ENCODE measurements around the gene TGFB2. TPM values are rescaled to one million over a fixed set of nuclear protein-coding genes. Genes with fewer than 3 reads are reported as not detected.

The TGFB2 gene
- total RNA-seq, 3 donors from 2014 or later (not counting 1 experiment from before 2014, with no cell fraction given), result 0.07 TPM; not detected in 2

GRCh38 chr1:218297867-218298266 lies 47.3 kb upstream of the TGFB2 start:
- Histone ChIP-seq H3K4me3 (ENCODE audit: low read length) (no peak overlapping the region), H3K36me3 (ENCODE audit: control insufficient read depth, insufficient read depth, low read length) (peaks cover 11% of the 10 kb centered on the region), H3K4me1 (ENCODE audit: control insufficient read depth, insufficient read depth, low read length) (no peaks in the 10 kb centered on the region), H3K27me3 (ENCODE audit: control insufficient read depth, insufficient read depth, low read length) (no peaks in the 10 kb centered on the region), H3K9me3 (ENCODE audit: control insufficient read depth, insufficient read depth, low read length) (no peaks in the 10 kb centered on the region), H3K27ac (ENCODE audit: low read length) (no peak overlapping the region)
- ATAC-seq, result no peak
- Mint-ChIP-seq H3K4me1 (peaks cover 0 to 5% of the 10 kb centered on the region in 2 donors), H3K27ac (no peak overlapping the region), H3K27me3 (ENCODE audit: low read depth in 2 of 2) (no peaks in the 10 kb centered on the region), H3K4me3 (no peak overlapping the region), H3K9me3 (no peaks in the 10 kb centered on the region), H3K36me3 (no peaks in the 10 kb centered on the region)
- no peak for TF ChIP-seq CTCF (IDR thresholded peaks at IDR 0.05)
- 89% methylated on average over 1 of the region's 1 CpG for WGBS (ENCODE audit: insufficient coverage)
- intact Hi-C loops (cut with micrococcal nuclease), result no loop called here
- no peak for DNase-seq

- H3K27me3 Mint-ChIP-seq (ENCODE audit: low read depth in 2 of 2), result no peaks in the 10 kb centered on the region
- no peak overlapping the region for H3K4me3 ChIP-seq (ENCODE audit: low read length)
- no peak overlapping the region for H3K27ac ChIP-seq (ENCODE audit: low read length)
- H3K4me1 Mint-ChIP-seq, result peaks cover 0 to 5% of the 10 kb centered on the region in 2 donors
- no peaks in the 10 kb centered on the region for H3K36me3 Mint-ChIP-seq
- H3K27ac Mint-ChIP-seq, result no peak overlapping the region
- no peak overlapping the region for H3K4me3 Mint-ChIP-seq
- TF ChIP-seq CTCF (IDR thresholded peaks at IDR 0.05), result no peak
- H3K4me1 ChIP-seq (ENCODE audit: control insufficient read depth, insufficient read depth, low read length), result no peaks in the 10 kb centered on the region
- DNase-seq (no peak), ATAC-seq (no peak)
- 96% methylated on average over 4 of the region's 4 CpGs for whole genome bisulfite sequencing (ENCODE audit: insufficient coverage)
- no peaks in the 10 kb centered on the region for H3K9me3 ChIP-seq (ENCODE audit: control insufficient read depth, insufficient read depth, low read length)
- H3K36me3 ChIP-seq (ENCODE audit: control insufficient read depth, insufficient read depth, low read length), result peaks cover 12% of the 10 kb centered on the region
- H3K27me3 ChIP-seq (ENCODE audit: control insufficient read depth, insufficient read depth, low read length), result no peaks in the 10 kb centered on the region
- intact Hi-C loops (cut with micrococcal nuclease), result no loop called here
- no peaks in the 10 kb centered on the region for H3K9me3 Mint-ChIP-seq
These were observed 46.7 kb upstream of the TGFB2 start for GRCh38 chr1:218298398-218298797.

DNA sequence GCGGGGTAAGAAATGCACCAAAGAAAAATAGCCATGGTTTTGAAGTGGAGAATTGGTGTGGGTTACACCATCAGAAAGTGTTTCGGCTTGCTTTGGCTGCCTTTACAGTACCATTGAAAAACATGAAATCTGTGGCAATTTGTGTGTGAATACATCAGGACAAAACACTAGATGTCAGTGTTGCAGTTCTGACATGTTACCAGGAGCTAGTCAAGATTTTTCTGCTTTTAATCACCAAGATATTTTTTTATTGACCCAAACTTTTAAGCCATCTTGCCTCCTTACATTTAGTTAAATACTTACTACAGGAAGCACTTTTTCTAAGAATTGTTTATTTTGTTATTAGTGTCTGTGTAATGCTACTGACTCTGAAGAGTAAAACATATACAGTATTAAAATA lies 45.7 kb upstream of the TGFB2 start:
- DNase-seq (peak in 1 of 2 donors; percentile 6), ATAC-seq (no peak)
- Histone ChIP-seq H3K27ac (ENCODE audit: low read length) (no peak overlapping the region), H3K4me3 (ENCODE audit: low read length) (no peak overlapping the region), H3K9me3 (ENCODE audit: control insufficient read depth, insufficient read depth, low read length) (no peaks in the 10 kb centered on the region), H3K4me1 (ENCODE audit: control insufficient read depth, insufficient read depth, low read length) (no peaks in the 10 kb centered on the region), H3K27me3 (ENCODE audit: control insufficient read depth, insufficient read depth, low read length) (no peaks in the 10 kb centered on the region), H3K36me3 (ENCODE audit: control insufficient read depth, insufficient read depth, low read length) (peaks cover 16% of the 10 kb centered on the region)
- Mint-ChIP-seq H3K36me3 (no peaks in the 10 kb centered on the region), H3K4me1 (peaks cover 0 to 6% of the 10 kb centered on the region in 2 donors), H3K27me3 (ENCODE audit: low read depth in 2 of 2) (no peaks in the 10 kb centered on the region), H3K27ac (no peak overlapping the region), H3K9me3 (no peaks in the 10 kb centered on the region), H3K4me3 (no peak overlapping the region)
- TF ChIP-seq CTCF (IDR thresholded peaks at IDR 0.05), result no peak
- 90% methylated on average over 2 of the region's 2 CpGs for WGBS (ENCODE audit: insufficient coverage)
- intact Hi-C loops (cut with micrococcal nuclease), result no loop called here

GRCh38 chr1:218301217-218301616 lies 43.9 kb upstream of the TGFB2 start:
- no peaks in the 10 kb centered on the region for H3K9me3 Mint-ChIP-seq
- TF ChIP-seq CTCF (IDR thresholded peaks at IDR 0.05), result no peak
- H3K4me1 ChIP-seq (ENCODE audit: control insufficient read depth, insufficient read depth, low read length), result no peaks in the 10 kb centered on the region
- DNase-seq (no peak), ATAC-seq (no peak)
- no peak overlapping the region for H3K27ac ChIP-seq (ENCODE audit: low read length)
- H3K36me3 Mint-ChIP-seq, result no peaks in the 10 kb centered on the region
- 86% methylated on average over 1 of the region's 1 CpG for WGBS (ENCODE audit: insufficient coverage)
- H3K4me3 Mint-ChIP-seq, result no peak overlapping the region
- peaks cover 19% of the 10 kb centered on the region for H3K36me3 ChIP-seq (ENCODE audit: control insufficient read depth, insufficient read depth, low read length)
- H3K27me3 Mint-ChIP-seq (ENCODE audit: low read depth in 2 of 2), result no peaks in the 10 kb centered on the region
- no peaks in the 10 kb centered on the region for H3K9me3 ChIP-seq (ENCODE audit: control insufficient read depth, insufficient read depth, low read length)
- no peak overlapping the region for H3K4me3 ChIP-seq (ENCODE audit: low read length)
- intact Hi-C loops (cut with micrococcal nuclease), result no loop called here
- H3K27ac Mint-ChIP-seq, result no peak overlapping the region
- H3K4me1 Mint-ChIP-seq, result peaks cover 0 to 18% of the 10 kb centered on the region in 2 donors
- H3K27me3 ChIP-seq (ENCODE audit: control insufficient read depth, insufficient read depth, low read length), result no peaks in the 10 kb centered on the region
